NCI-H2227 (cell line): ENCODE measurements around the gene RFX5.
"Not testable (repeated sequence)": the region's sequence is repeated elsewhere in the genome, so short reads cannot be mapped to it uniquely, and the experiment has no call there.

Experiments
- DNase-seq: peaks from one replicate; lab custom pipeline; 2025; ENCODE audit not compliant: unreplicated experiment; lab: John Stamatoyannopoulos, UW

The RFX5 gene

DNA sequence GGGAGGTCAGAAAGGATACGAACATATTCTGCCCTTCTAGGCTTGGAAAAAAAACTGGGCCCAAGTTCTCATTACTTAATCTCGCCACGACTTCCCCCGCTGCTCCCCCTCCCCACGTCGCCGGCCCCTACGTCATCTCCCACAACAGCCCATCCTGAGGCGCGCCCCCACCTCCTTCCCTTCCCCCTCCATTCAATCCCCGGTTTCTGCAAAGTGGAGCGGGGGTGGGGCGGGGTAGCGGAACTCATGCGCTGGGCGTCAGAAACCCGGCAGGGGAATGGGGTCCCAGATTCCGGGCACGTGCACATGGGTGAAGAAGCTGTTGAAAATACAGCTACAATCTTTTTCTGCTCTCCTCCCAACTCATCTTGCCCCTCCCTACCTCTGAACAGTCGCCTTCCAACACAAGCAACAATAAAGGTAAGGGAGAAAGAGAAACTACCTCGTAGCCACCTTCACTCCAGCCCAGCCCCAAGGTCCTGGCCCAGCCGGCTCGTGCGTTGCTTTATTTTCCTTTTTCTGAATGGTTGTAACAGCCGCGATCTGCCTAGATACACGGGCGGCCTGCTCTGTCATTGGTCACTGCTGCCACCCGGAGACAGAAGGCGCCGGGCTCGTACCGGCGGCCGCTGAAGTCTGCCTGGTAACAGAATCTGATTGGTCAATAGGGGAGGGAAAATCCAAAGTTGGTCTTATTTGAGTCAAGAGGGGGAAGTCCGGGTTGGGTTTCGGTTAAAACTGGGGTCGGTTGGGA lies at the start of gene RFX5:
TSS of gene RFX5 (minus strand) at position 484 of the 754 bp plus-strand sequence. CDS start 932 bp downstream, outside the sequence.
- DNase-seq, result peak; percentile 97

DNA sequence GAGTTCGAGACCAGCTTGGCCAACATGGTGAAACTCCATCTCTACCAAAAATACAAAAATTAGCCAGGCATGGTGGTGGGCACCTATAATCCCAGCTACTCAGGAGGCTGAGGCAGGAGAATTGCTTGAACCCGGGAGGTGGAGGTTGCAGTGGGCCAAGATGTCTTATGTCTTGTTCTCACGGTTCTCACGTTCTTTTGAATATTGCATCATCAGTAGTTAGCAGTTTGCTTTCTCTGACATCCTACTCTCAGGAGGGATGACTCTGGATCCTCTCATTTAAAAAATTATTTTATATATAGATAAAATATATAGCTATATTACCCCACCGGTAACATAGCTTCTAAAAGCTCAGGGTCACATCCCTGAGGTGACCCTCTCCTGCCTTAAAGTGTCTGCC lies 49.2 kb upstream of the RFX5 start:
- not testable (repeated sequence) for DNase-seq

GRCh38 chr1:151393583-151393982 lies 46.5 kb upstream of the RFX5 start:
- no peak for DNase-seq

- DNase-seq, result no peak
Measured at GRCh38 chr1:151391079-151391563, 44.1 kb upstream of the RFX5 start.

DNA sequence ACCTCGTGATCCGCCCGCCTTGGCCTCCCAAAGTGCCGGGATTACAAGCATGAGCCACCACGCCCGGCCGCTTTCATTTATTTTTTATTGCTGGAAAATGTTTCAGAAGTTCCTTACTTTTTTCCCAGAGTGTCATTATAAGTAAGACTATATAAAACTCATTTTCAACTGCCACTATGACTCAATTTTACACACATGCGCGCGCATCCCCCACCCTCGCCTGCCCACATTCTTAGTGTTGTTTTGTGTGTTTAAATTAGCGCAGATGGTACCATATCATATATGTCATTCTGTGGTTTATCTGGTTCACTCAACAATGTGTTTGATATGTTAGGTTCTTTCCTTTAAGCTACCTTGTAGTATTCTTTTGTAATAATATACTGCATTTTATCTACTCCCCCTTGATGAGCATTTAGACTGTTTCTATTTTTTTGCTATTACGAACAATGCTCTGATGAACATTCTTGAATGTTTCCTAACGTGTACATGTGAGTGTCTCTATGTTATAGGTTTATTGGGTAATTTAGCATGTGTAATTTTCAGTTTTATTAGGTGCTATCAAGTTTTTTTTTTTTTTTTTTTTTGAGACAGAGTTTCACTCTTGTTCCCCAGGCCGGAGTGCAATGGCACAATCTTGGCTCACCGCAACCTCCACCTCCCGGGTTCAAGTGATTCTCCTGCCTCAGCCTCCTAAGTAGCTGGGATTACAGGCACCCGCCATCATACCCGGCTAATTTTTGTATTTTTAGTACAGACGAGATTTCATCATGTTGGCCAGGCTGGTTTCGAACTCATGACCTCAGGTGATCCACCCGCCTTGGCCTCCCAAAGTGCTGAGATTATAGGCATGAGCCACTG lies 43.4 kb upstream of the RFX5 start:
- DNase-seq, result not testable (repeated sequence)

DNA sequence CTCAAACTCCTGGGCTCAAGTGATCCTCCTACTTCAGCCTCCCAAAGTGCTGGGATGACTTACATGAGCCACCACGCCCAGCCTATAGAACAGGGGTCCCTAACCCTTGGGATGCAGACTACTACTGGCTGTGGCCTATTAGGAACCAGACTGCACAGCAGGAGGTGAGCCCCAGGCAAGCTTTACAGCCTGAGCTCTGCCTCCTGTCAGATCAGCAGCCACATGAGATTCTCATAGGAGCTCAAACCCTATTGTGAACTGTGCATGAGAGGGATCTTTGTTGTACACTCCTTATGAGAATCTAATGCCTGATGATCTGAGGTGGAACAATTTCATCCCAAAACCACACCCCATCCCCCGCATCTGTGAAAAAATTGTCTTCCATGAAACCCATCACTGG lies 39.0 kb upstream of the RFX5 start:
- no peak for DNase-seq

GRCh38 chr1:151384584-151384983 lies 37.5 kb upstream of the RFX5 start:
- no peak for DNase-seq

DNA sequence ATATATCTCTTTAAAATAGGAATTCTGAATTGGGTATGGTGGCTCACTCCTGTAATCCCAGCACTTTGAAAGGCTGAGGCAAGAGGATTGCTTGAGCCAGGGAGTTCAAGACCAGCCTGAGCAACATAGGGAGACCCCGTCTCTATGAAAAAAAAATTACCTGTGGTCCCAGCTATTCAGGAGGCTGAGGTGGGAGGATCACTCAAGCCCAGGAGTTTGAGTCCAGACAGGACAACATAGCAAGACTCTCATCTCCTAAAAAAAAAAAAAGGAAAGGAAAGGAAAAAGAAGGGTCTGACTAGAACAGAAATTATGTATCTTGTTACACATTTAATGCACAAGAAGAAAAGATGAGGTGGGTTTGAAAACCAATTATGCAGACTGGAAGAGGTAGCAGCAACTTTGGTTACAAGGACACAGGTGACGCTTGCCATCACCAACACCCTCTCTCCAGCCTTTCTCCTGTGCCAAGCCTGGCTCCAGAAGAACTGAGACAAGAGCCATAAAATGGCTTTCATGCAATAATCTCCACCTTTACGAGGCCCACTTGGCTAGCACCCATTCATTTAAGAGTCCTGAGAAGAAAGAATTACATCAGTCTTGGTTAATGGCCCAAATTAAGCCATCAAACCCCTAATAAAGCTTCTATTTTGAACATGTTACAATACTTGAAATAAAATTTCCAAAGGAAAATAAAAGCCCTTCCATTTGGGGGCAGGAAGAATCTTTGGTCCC lies 30.3 kb upstream of the RFX5 start:
- DNase-seq, result no peak

GRCh38 chr1:151373196-151373595 lies 26.1 kb upstream of the RFX5 start:
- DNase-seq, result no peak

- DNase-seq, result peak; percentile 73
Measured at GRCh38 chr1:151372058-151372934, 25.2 kb upstream of the RFX5 start, which contains the start of gene SELENBP1. Gene SELENBP1 (minus strand): TSS chr1:151372705. CDS start chr1:151372641, 64 bp downstream.

DNA sequence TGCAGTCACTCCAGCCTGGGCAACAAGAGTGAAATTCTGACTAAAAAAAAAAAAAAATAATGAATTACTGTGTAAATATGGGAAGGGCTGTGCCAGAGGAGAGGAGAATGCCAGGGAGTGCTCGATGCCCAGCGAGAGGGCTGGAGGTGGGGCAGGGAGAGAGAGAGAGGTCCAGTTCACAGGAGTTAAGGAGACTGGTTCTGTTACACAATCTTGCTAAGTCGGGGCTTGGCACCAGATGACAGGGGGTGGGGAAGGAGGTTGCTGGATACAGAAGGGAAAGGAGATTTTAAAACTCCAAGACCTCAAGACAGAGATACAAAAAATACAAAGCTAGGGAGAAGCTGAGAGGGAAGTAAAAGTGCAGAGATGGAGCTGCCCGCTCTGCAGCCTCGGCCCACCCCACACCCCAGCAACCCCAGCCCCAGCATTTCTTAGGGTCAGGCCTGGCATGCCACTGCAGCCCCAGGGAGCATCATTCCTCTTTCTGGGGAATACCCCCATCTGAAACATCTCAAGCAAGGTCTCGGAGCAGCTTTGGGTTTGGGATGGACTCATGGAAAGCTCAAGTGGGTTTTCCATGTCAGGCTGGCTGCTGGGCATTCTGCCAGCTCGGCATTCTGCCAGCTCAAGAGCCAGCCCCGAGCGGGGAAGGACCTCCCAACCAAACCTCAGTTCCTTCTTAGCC lies 24.5 kb upstream of the RFX5 start:
- DNase-seq, result peak; percentile 88

GRCh38 chr1:151370211-151370911 lies 23.3 kb upstream of the RFX5 start:
- DNase-seq, result no peak

- no peak for DNase-seq
Measured at GRCh38 chr1:151369621-151370048, 22.6 kb upstream of the RFX5 start.

DNA sequence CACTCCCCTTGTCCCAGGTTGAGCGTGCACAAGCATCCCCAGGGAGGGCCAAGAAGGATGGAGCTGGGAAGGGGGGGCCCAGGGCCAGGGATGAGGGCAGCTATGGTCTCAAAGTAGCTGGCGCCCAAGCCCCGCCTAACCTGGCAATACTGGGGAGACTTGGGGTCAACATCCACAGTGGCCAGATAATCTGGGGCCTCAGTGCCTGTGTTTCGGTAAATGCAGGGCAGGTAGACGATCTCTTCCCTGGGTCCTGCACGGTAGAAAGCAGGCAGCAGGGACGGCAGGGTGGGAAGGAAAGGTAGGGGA lies 22.2 kb upstream of the RFX5 start:
- no peak for DNase-seq

GRCh38 chr1:151368393-151369301 lies 21.6 kb upstream of the RFX5 start:
- no peak for DNase-seq

DNA sequence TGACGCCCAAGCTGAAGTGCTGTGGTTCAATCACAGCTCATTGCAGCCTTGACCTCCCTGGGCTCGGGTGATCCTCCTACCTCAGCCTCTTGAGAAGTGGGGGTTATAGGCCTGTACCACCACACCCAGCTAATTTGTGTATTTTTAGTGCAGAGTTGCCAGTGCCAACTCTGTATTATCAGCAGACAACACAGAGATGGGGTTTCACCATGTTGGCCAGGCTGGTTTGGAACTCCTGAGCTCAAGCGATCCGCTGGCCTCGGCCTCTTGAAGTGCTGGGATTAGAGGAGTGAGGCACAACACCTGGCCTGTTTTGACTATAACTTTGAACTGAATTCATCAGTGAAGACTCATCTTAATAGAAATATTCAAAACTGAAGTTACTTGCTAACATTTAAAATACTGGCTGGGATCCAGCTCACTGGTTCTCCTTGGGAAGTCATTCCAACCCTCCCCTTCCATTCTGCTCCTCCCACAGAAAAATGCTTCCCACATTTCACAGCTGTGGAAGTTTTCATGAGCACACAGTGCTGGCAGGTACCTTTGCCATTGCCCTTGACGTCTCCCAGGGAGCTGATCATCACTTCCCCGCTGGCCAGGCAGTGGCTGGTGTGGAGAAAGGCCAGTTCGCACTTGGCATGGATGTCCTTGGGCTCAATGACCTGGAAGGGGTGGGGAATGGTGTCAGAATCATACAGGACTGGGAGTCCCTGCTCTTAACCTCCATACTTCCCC lies 20.8 kb upstream of the RFX5 start:
- no peak for DNase-seq

- DNase-seq, result no peak
Measured at GRCh38 chr1:151364996-151365395, 17.9 kb upstream of the RFX5 start.
